LNCAP (cell line): Measurements from ENCODE around the gene CUEDC2.

ENCODE experiments used
- CTCF ChIP-seq: fragments of 450-650 bp; IDR thresholded peaks from 2 replicates; pipeline ENCODE4 v1.5.1; 2017; ENCODE audit warnings: mild to moderate bottlenecking

The CUEDC2 gene

GRCh38 chr10:102382871-102383270 lies 49.5 kb downstream of the CUEDC2 start:
- no peak for TF ChIP-seq CTCF

GRCh38 chr10:102381983-102382382 lies 50.4 kb downstream of the CUEDC2 start:
- no peak for TF ChIP-seq CTCF

- no peak for TF ChIP-seq CTCF
Observed at GRCh38 chr10:102379383-102379782, 53.0 kb downstream of the CUEDC2 start.

- TF ChIP-seq CTCF = no peak
Observed at GRCh38 chr10:102376901-102377300, 55.5 kb downstream of the CUEDC2 start.

GRCh38 chr10:102375867-102376266 lies 56.5 kb downstream of the CUEDC2 start:
- no peak for TF ChIP-seq CTCF

GRCh38 chr10:102375250-102375649 lies 57.1 kb downstream of the CUEDC2 start:
- TF ChIP-seq CTCF = no peak
